OCI-LY3 (cell line): Measurements from ENCODE around the gene LTBP4.

ENCODE experiments used
- CTCF ChIP-seq: fragments of 200-600, 300-600 bp; sonication (generic); IDR thresholded peaks from 2 replicates; pipeline ENCODE4 v1.5.1; 2014; ENCODE audit warnings: antibody characterized with exemption, low read length, low read depth
- EZH2phosphoT487 ChIP-seq: fragments of 200-600 bp; shearing (Covaris generic); IDR thresholded peaks from 2 replicates; pipeline ENCODE4 v1.6.1; 2018; ENCODE audit warnings: antibody characterized with exemption, mixed run types, low read depth

- no peak for TF ChIP-seq CTCF
- no peak for TF ChIP-seq EZH2phosphoT487
These were observed 11.9 kb downstream of the LTBP4 start for GRCh38 chr19:40612831-40613689.
